ENCODE results near the gene SH2D2A.

The SH2D2A gene

DNA sequence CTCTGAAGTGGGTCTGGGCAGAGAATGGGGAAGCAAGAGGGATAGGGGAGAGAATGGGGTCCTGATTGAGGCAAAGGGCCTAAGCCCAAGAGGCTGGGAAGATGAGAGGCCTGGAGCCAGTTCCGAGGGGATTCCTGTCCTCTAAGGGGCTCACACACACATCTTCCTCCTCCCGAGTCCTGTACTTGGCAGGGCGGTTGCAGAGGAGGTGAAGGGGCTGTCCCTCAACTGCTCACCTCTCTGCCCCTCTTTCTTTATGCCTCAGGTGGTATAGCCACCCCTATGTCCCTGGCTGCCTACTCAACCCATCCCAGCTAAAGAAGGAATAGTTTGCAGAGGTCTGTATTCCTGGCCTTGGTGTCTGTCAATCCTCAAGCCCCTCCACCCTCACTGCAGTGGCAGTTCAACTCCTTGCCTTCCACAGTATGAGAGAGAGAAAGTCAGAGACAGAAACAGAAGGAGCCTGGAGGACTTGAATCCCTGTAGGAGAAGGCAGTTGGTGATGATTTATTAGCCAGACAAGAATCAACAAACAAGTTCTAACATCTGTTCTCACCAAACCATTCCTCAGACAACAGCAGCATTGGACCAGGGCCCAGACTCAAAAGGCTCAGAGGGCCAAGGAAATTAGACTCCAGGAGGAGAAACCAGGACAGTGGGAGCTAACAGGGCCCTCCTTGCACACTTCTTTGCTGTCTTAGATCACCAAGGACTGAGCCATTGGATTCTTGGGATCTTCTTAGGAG lies 10.7 kb downstream of the SH2D2A start:
- in situ Hi-C loops (cut with MboI; ENCODE audit: low sequenced_read_pairs): no loop called here

DNA sequence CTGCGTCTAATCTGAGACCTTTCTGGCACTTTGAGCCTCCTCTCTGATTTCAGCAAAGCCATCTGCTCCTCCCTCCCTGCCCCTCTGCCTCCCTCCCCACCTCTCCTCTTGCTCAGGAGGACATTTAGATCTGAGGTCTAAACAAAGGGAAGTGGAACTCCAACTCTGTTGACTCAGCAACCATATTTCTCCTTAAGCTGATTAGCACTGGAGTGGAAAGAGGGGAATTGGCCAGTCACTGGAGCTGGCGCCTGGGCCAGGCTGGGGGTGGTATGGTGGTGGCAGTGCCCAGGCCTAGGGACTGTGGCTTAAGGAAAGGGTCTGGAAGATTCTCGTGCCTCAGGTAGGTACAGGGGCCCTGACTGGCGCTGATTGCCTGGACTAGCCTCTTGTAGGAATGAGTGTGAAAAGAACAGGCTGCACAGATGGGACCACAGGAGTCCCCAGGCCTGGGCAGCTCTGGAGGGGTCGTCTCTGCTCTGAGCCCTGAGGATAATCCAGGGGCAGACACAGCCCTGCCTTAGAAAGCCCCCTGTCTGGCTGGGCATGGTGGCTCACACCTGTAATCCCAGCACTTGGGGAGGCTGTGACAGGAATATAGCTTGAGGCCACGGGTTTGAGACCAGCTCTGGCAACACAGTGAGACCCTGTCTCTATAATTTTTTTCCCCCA lies 11.9 kb downstream of the SH2D2A start:
- in situ Hi-C loops (cut with MboI; ENCODE audit: low sequenced_read_pairs): no loop called here

GRCh38 chr1:156804026-156804425 lies 12.6 kb downstream of the SH2D2A start:
- in situ Hi-C loops (cut with MboI; ENCODE audit: low sequenced_read_pairs): no loop called here

DNA sequence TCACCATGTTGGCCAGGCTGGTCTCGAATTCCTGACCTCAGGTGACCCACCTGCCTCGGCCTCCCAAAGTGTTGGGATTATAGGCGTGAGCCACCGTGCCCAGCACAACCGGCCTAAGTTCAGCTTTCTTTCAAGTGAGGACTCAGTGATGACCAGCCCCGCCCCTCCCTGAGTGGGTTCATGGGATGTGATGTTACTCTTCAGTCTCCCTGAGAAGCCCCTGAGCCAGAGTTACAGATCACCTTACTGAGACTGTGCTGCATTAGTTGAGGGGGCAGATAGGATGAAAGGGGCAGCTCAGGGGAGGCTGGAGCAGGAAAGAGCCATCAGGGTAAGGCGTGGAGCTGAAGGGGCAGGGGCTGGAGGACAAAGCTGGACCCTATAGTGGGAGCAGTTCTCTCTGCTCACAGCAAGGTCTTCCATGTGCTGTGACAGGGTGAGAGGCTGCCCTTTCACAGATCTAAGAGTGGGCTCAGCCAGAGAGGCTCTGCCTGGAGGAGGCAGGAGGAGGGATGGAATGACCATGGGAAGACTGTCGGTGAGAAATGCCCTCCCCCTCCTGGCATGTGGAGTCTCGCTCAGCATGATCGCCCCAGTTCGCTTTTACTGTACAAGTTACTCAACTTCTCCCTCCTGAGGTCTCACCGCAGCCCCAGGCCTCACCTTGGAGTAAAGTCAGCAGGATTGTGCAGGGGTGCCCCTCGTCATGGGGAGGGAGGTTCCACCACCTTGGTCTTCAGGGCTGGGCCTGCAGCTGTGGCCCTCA lies 13.4 kb downstream of the SH2D2A start:
- in situ Hi-C loops (cut with MboI; ENCODE audit: low sequenced_read_pairs): no loop called here

DNA sequence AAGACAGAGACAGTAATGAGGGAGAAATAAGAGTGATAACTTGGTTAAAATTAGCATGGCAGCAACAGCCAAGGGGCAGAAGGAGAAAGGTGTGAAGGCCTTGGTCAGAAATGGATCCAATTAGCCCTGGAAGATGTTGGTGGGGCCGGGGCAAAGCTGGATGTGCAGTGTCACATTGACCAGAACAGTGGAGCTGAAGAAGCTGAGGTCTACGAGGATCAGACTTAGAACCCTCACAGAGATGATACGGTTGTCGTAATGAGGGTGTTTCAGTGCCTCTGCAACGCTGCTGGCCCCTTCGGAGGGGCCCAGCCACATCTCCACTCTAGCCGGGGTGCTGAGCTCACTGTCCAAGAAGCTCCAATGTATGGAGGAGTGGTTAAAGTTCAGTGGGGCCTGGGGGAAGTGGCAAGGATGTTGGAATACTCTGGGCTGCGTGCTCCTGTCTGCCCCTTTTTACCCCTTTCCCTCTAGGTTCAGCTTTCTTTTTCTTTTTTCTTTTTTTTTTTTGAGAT lies 14.2 kb downstream of the SH2D2A start:
- in situ Hi-C loops (cut with MboI; ENCODE audit: low sequenced_read_pairs): no loop called here

DNA sequence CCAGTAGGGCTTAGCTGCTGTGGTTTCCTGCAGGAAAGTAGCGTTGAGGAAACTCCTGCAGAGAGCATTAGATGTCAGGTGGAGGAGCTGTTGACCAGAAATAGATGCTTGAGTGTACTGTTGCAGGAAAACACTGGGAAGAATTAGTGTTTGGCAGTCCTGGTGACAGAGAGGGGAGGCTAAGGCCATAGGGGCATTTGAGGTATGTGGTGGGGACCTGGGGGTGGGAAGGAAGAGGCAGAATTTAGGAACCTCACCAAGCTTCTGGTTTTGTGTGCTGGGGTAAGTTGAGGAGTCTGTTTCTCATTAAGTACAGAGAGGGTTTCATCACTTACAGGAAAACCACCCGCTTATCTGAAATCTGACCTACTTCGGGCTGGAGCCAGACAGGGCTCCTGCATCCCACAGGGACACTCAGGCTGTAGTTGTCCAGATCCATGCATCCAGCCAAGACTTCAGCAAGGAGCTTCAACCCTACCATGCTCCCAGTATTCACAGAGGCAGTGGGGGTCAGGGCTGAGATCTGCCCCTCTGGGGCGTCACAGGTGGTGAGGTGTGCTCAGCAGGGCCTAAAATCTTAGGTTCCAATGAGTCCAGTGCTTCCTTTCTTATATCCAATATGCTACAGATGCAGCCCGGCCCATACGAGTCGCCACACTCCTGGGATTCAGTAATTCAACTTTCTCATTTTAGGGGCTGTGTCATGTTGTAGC lies 15.1 kb downstream of the SH2D2A start:
- in situ Hi-C loops (cut with MboI; ENCODE audit: low sequenced_read_pairs): no loop called here

DNA sequence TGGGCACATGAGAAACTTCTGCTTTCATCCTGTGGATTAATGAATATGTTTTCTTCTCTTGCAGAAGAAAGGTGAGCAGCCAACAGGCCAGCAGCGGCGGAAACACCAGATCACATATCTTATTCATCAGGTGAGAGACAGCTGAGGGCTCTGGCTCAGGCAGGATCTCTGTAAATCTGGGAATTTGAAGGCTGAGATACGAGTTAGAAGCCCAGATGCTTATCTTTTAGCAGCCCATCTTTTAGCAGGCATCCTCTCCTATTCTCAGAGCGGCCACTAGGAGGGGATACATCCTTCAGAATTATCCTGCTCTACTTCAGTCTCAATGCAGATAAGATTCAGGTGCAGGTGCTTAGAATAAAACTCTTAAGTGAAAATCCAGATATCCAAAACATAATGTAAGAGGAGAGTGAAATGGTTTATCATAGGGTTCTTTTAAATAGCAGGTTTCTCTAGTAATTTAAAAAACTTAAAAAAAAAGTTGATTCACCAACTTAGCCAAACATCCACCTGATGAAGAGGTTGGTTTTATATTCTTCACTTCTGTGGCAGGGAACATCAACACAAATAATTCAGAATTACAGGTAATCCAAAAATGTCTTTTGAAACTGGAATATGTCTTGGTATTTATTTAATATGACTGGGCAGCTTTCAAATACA lies 19.3 kb downstream of the SH2D2A start:
- in situ Hi-C loops (cut with MboI; ENCODE audit: low sequenced_read_pairs): no loop called here

DNA sequence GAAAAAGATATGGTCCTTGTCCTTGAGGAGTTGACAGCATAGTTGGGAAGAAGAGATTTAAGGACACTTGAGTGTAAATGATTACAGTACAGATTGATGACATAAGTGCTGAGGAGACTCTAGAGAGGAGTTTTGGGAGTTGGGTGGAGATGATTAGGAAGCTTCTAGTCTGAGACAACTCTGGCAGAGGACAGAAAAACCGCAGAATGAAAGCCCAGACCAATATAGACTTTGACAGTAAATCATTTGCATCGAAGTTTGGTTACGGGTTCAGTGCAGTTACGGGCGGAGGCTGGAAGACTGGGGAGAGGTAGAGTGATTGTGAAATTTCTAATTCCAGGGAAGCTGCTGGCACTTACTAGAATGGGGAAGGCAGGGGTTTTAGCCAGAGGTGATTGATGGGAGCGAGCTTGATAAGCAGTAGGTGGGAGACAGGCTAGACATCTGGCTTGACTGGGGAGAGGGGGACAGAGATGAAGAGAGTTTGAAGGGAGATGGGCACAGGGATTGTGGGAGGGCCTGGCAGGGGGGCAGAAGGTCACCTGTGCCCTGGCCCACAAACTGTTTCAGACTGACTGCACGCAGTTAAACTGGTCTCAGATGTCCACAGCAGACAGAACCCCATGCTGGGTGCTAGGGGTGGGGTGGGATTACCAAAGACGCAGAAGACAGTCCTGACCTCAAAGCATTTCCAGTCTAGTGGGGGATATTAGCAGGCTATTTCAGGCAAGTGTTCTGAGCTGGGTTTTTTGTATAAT lies 20.1 kb downstream of the SH2D2A start:
- in situ Hi-C loops (cut with MboI; ENCODE audit: low sequenced_read_pairs): no loop called here

DNA sequence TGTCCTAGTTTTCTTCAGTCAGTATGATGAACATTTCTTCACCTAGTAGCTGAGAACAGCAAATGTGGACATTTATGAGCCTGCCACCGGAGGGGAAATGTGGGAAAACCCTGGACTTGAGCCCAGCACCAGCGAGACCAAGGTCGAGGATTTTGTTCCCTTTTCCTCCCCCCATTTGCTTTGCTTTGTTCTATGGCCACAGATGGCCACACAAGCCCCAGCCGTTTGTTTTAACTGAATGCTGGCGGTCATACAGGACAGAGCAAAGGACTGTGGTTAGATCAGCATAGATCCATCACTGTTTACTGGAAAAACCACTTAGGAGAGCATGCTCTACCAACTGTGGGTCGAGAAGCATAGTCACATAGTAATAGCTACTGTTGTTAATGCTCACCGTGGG lies 20.9 kb downstream of the SH2D2A start:
- in situ Hi-C loops (cut with MboI; ENCODE audit: low sequenced_read_pairs): no loop called here

GRCh38 chr1:156795374-156795733 lies 21.3 kb downstream of the SH2D2A start:
- in situ Hi-C loops (cut with MboI; ENCODE audit: low sequenced_read_pairs): no loop called here

DNA sequence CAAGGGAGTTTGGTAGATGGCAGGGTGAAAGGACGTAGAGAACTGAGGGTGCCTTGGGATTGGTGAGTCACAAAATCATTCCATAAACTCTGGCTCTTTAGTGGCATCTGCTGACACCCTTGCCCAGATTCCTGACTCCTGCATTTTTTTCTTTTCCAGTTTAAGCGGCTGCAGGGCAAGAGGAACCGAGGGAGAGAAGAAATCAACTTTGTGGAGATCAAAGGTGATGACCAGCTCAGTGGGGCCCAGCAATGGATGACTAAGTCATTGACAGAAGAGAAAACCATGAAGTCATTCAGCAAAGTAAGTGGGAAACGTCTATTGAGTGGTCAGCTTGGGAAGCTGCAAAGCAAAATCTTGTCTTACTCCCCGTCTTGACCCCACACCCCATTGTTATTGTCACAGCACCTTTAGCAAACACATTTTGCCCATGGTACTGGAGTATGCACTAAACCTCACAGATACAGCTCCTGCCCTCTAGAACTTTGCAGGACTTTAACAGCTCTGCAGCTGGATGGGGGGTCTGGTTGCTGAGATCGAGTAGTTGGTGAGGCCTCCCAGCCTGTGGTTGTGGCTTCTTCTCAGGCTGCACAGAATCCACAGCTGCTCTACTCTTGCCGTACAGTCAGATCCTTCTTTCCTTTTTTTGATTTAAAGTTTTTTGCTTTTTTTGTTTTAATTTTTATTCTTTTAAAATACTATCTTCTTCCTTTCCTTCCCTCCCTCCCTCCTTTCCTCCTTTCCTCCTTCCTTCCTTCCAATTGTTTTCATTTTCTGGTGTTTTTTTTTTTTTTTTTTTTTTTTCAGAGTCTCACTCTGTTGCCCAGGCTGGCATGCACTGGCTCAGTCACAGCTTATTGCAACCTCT lies 21.9 kb downstream of the SH2D2A start:
- in situ Hi-C loops (cut with MboI; ENCODE audit: low sequenced_read_pairs): no loop called here

DNA sequence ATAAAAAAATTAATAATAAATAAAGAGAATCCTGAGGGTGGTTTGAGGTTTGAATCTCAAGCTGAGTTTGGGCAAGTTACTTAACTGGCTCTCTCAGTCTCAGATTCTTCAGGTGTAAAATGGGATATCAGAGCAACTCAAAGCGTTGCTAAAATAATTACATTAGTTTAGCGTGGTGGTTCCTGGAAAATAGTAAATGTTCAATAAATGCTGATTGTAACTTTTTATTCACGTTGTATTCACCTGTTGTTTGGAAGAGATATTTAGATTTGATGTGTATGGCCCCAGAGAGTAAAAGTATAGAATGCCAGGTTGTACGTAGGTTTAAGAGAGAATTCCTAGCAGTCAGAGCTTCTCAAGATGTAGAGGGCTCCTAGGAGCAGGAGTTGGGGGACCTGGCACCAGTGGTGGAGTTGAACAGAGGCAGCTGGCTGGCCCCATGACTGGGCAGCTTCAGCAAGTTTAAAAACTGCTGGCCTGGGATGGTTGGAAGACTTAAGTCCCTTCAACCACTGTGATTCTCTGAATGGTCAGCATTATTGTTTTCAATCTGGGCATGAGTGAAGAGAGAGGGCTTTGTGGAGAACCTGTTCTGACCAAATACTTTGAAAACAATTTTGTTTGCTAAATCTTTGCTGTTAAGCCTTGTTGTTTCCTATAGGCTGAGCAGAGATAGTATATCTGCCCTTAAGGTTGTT lies 26.9 kb downstream of the SH2D2A start:
- in situ Hi-C loops (cut with MboI; ENCODE audit: low sequenced_read_pairs): no loop called here

- in situ Hi-C loops (cut with MboI; ENCODE audit: low sequenced_read_pairs): no loop called here
Observed at GRCh38 chr1:156788136-156788535, 28.5 kb downstream of the SH2D2A start.

DNA sequence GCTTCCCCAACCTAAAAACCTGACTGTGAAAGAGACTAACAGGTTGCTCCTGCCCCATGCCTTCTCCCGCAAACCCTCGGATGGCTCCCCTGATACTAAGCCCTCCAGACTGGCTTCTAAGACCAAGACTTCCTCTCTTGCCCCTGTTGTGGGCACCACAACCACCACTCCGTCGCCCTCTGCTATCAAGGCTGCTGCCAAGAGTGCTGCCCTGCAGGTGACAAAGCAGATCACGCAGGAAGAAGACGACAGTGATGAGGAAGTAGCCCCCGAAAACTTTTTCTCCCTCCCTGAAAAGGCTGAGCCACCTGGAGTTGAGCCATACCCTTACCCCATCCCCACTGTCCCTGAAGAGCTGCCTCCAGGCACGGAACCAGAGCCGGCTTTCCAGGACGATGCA lies 30.0 kb downstream of the SH2D2A start:
- in situ Hi-C loops (cut with MboI; ENCODE audit: low sequenced_read_pairs): no loop called here

DNA sequence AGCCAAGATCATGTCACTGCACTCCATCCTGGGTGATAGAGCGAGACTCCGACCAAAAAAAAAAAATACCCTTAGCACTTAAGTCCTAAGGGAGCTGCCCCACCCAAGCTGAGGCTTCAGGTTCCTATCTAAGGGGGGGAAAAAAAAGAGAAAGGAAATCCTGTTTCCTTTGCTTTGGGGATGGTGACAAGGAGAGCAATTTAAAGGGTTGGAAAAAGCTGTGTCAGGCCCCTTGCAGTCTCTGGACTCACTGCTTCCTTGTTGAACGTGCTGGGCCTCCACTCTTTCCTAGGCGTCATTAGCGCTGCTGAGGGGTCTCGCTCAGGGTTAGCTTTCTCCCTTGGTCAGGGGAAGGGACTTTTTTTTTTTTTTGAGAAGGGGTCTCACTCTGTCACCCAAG lies 31.2 kb downstream of the SH2D2A start:
- in situ Hi-C loops (cut with MboI; ENCODE audit: low sequenced_read_pairs): no loop called here

DNA sequence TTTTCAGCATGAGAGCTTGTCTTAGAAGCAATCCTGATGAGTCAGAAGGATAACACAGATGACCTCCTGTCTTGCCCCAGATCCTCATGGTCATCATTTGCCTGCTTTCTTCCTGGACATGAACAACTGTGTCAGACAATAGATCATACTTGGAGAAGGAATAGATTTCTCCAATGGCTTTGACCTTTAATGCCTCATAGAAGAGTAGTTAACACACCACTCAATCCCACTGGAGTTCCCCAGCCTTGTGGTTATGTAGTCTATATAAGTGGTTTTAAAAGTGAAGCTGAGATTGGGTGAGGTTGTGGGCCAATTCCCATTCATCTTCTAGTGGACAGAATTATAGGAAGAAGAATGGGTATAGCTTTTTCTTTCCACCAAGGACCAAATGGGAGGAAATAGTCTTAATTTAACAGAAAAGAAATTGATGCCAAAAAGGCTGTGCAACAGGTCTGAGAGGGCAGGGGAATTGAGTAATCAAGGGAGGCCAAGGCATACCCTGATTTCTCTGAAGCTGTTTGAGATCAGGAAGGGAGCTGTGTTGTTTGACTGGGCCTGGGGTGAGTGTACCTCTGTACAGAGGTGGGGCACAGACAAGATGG lies 35.0 kb downstream of the SH2D2A start:
- in situ Hi-C loops (cut with MboI; ENCODE audit: low sequenced_read_pairs): no loop called here

DNA sequence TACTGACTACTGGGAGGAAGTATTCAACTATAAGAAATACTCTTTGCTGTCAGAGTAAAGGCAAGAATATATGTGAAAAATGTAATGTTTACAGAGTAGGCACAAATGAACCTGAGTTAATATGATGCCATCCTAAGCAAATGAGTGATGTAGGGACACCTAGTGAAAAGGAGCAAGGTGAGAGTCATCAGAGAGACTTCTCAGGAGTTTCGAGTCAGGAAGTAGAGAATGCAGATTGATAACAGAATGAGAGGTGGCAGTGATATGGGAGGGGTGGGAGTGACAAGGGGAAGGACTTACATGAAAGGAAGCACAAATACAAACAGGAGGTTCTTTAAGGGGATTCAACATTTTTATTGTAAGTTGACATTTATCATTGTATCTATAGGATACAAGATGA lies 39.1 kb downstream of the SH2D2A start:
- in situ Hi-C loops (cut with MboI; ENCODE audit: low sequenced_read_pairs): no loop called here

DNA sequence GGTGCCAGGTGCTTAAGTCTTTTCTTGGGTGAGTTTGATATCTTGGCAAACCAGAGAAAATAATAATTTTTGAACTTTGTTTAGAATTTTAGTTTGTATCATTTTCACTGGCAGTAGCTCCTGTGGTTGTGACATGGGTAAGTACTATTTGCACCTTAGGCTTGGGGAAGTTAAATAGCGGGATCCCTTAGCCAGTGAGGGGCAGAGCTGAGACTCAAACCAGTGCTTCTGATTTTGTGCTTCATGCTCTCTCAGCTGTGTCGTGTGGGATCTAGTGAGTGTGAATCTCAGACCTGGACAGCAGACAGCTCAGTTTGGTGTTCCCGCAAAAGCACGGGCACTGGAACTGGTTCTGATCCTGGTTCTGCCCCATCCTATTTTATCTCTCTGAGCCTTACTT lies 39.7 kb downstream of the SH2D2A start:
- in situ Hi-C loops (cut with MboI; ENCODE audit: low sequenced_read_pairs): no loop called here
